HFFc6 (cell line): ENCODE data around the gene SLU7. TPM values are rescaled to one million over a fixed set of nuclear protein-coding genes. Genes with fewer than 3 reads are reported as not detected.

Experiments used
- DNase-seq: peaks from one replicate; pipeline ENCODE4 v3.0.0-alpha.2; 2018
- H3K27ac Mint-ChIP-seq: 2 replicates; pipeline ENCODE4 v1.8.0; 2020; ENCODE audit warnings: mild to moderate bottlenecking, mixed read lengths
- H3K27me3 Mint-ChIP-seq: 2 replicates; pipeline ENCODE4 v1.8.0; 2021; ENCODE audit warnings: mild to moderate bottlenecking, moderate library complexity, mixed read lengths; ENCODE audit not compliant: insufficient read depth
- H3K36me3 Mint-ChIP-seq: 2 replicates; pipeline ENCODE4 v1.8.0; 2021; ENCODE audit warnings: low read depth, mixed read lengths
- H3K4me1 Mint-ChIP-seq: 2 replicates; pipeline ENCODE4 v1.8.0; 2020; ENCODE audit warnings: low read depth, mixed read lengths
- H3K4me3 Mint-ChIP-seq: 2 replicates; pipeline ENCODE4 v1.8.0; 2020; ENCODE audit warnings: mild to moderate bottlenecking, moderate library complexity, mixed read lengths
- H3K9me3 Mint-ChIP-seq: 2 replicates; pipeline ENCODE4 v1.8.0; 2020; ENCODE audit warnings: mild to moderate bottlenecking, mixed read lengths
- CTCF ChIP-seq: fragments of 200-600 bp; sonication (generic); IDR thresholded peaks from 2 replicates; pipeline ENCODE4 v1.5.0; 2021; ENCODE audit warnings: antibody characterized with exemption, mild to moderate bottlenecking
- total RNA-seq, 6 experiments: library from RNA; stranded (reverse); fragmentation: NEBNext Ultra II Directional; extraction: Animal tissue kit (Norgen Biotek cat#: 25700); gene quantifications; 2 replicates in 1 of 6; 3 replicates in 5 of 6; pipeline ENCODE4 v1.2.3, GENCODE V29; 2021

Gene SLU7
- total RNA-seq, 6 experiments from 2014 or later, result 32.1 to 47.3 (median 42.1) TPM

GRCh38 chr5:160461378-160461777 lies 42.5 kb upstream of the SLU7 start:
- Mint-ChIP-seq H3K4me1 (peaks cover 49% of the 10 kb centered on the region), H3K9me3 (no peaks in the 10 kb centered on the region)
- no peak for DNase-seq

GRCh38 chr5:160460377-160461049 lies 41.6 kb upstream of the SLU7 start:
- TF ChIP-seq CTCF, result peak; percentile 58
- H3K27ac Mint-ChIP-seq, result no peak overlapping the region; the same call in 1 of the 2 replicates

More at GRCh38 chr5:160461378-160461777, 42.5 kb upstream of the SLU7 start:
- H3K4me3 Mint-ChIP-seq, result no peak overlapping the region
- no peaks in the 10 kb centered on the region for H3K36me3 Mint-ChIP-seq
- H3K27me3 Mint-ChIP-seq, result peaks cover 7% of the 10 kb centered on the region; the same call in 1 of the 2 replicates
- no peak overlapping the region for H3K27ac Mint-ChIP-seq
- no peak for TF ChIP-seq CTCF

GRCh38 chr5:160458806-160459800 lies 40.2 kb upstream of the SLU7 start:
- peaks cover 29% of the 10 kb centered on the region for H3K4me1 Mint-ChIP-seq
- DNase-seq, result no peak
- TF ChIP-seq CTCF, result no peak
- no peaks in the 10 kb centered on the region for H3K36me3 Mint-ChIP-seq
- peaks cover 15% of the 10 kb centered on the region; the same call in 1 of the 2 replicates for H3K27me3 Mint-ChIP-seq
- H3K9me3 Mint-ChIP-seq, result no peaks in the 10 kb centered on the region
- H3K27ac Mint-ChIP-seq, result no peak overlapping the region
- no peak overlapping the region for H3K4me3 Mint-ChIP-seq

More at GRCh38 chr5:160460377-160461049, 41.6 kb upstream of the SLU7 start:
- H3K27me3 Mint-ChIP-seq, result peaks cover 14% of the 10 kb centered on the region; the same call in 1 of the 2 replicates
- H3K36me3 Mint-ChIP-seq, result no peaks in the 10 kb centered on the region
- H3K4me1 Mint-ChIP-seq, result peaks cover 42% of the 10 kb centered on the region
- H3K9me3 Mint-ChIP-seq, result no peaks in the 10 kb centered on the region
- no peak overlapping the region; the same call in 1 of the 2 replicates for H3K4me3 Mint-ChIP-seq
- DNase-seq, result no peak

- Mint-ChIP-seq H3K4me1 (peaks cover 14% of the 10 kb centered on the region), H3K36me3 (no peaks in the 10 kb centered on the region), H3K27ac (no peak overlapping the region), H3K4me3 (no peak overlapping the region), H3K27me3 (peaks cover 20% of the 10 kb centered on the region; the same call in 1 of the 2 replicates), H3K9me3 (no peaks in the 10 kb centered on the region)
- no peak for DNase-seq
- TF ChIP-seq CTCF, result no peak
Measured at GRCh38 chr5:160457252-160457651, 38.4 kb upstream of the SLU7 start.

- no peaks in the 10 kb centered on the region for H3K9me3 Mint-ChIP-seq
- DNase-seq, result no peak
Measured at GRCh38 chr5:160456480-160457177, 37.7 kb upstream of the SLU7 start.

More at GRCh38 chr5:160456480-160457177, 37.7 kb upstream of the SLU7 start:
- Mint-ChIP-seq H3K4me1 (peaks cover 12% of the 10 kb centered on the region), H3K27ac (no peak overlapping the region), H3K4me3 (no peak overlapping the region), H3K27me3 (peaks cover 20% of the 10 kb centered on the region; the same call in 1 of the 2 replicates), H3K36me3 (no peaks in the 10 kb centered on the region)
- no peak for TF ChIP-seq CTCF
